Loucy (cell line): ENCODE data around the gene TSPAN31.

ENCODE experiments used
- H2AFZ ChIP-seq: fragments of 200-600 bp; sonication (generic); 2 replicates; pipeline ENCODE4 v1.6.0; 2016; ENCODE audit warnings: antibody characterized with exemption, mild to moderate bottlenecking, low read length, moderate library complexity
- H3F3A ChIP-seq: fragments of 200-600 bp; 2 replicates; pipeline ENCODE4 v1.6.0; 2016; ENCODE audit warnings: antibody characterized with exemption, low read depth, mild to moderate bottlenecking
- H3K27me3 ChIP-seq: fragments of 200-600 bp; sonication (generic); 2 replicates; pipeline ENCODE4 v1.6.1; 2014; ENCODE audit warnings: low read length, mild to moderate bottlenecking; ENCODE audit not compliant: insufficient read depth, poor library complexity, severe bottlenecking
- H3K36me3 ChIP-seq: fragments of 200-600 bp; sonication (generic); 2 replicates; pipeline ENCODE4 v1.6.1; 2016; ENCODE audit warnings: low read length; ENCODE audit not compliant: insufficient read depth
- H3K4me1 ChIP-seq: fragments of 200-600 bp; sonication (generic); 2 replicates; pipeline ENCODE4 v1.5.1; 2014; ENCODE audit warnings: low read length, mild to moderate bottlenecking; ENCODE audit not compliant: insufficient read depth, poor library complexity, severe bottlenecking
- H3K4me2 ChIP-seq: fragments of 200-600 bp; sonication (generic); 2 replicates; pipeline ENCODE4 v1.6.0; 2014; ENCODE audit warnings: antibody characterized with exemption, low read length, low read depth, mild to moderate bottlenecking; ENCODE audit not compliant: poor library complexity, severe bottlenecking
- H3K4me3 ChIP-seq: fragments of 200-600 bp; sonication (generic); 2 replicates; pipeline ENCODE4 v1.5.1; 2014; ENCODE audit warnings: low read length, mild to moderate bottlenecking, mixed read lengths; ENCODE audit not compliant: poor library complexity, severe bottlenecking
- H3K79me2 ChIP-seq: fragments of 200-600 bp; sonication (generic); 2 replicates; pipeline ENCODE4 v1.6.1; 2014; ENCODE audit warnings: low read length; ENCODE audit not compliant: insufficient read depth
- H3K9ac ChIP-seq: fragments of 200-600 bp; sonication (generic); 2 replicates; pipeline ENCODE4 v1.6.0; 2014; ENCODE audit warnings: mild to moderate bottlenecking, low read depth, low read length, moderate library complexity; ENCODE audit not compliant: poor library complexity, severe bottlenecking
- H3K9me2 ChIP-seq: fragments of 200-600 bp; sonication (generic); replicated peaks from 2 replicates; pipeline ENCODE4 v1.6.1; 2016; ENCODE audit warnings: low read depth, low read length, mixed read lengths
- H3K9me3 ChIP-seq: fragments of 200-600 bp; sonication (generic); 2 replicates; pipeline ENCODE4 v1.6.1; 2014; ENCODE audit warnings: mild to moderate bottlenecking, antibody characterized with exemption, low read length, low read depth; ENCODE audit not compliant: insufficient read depth
- H4K20me1 ChIP-seq: fragments of 200-600 bp; sonication (generic); 2 replicates; pipeline ENCODE4 v1.6.0; 2014; ENCODE audit warnings: antibody characterized with exemption, low read length, mild to moderate bottlenecking; ENCODE audit not compliant: insufficient read depth, poor library complexity, severe bottlenecking
- EZH2phosphoT487 ChIP-seq: fragments of 200-600 bp; IDR thresholded peaks from 2 replicates; pipeline ENCODE4 v1.6.1; 2018; ENCODE audit warnings: antibody characterized with exemption, mild to moderate bottlenecking, moderate library complexity, borderline replicate concordance
- TF ChIP-seq, protein P1 (sequence below): fragments of 200-600 bp; sonication (generic); conservative IDR thresholded peaks from 2 replicates; pipeline ENCODE4 v1.5.1; 2014; ENCODE audit warnings: mild to moderate bottlenecking, antibody characterized with exemption, low read length

TSPAN31 gene

DNA sequence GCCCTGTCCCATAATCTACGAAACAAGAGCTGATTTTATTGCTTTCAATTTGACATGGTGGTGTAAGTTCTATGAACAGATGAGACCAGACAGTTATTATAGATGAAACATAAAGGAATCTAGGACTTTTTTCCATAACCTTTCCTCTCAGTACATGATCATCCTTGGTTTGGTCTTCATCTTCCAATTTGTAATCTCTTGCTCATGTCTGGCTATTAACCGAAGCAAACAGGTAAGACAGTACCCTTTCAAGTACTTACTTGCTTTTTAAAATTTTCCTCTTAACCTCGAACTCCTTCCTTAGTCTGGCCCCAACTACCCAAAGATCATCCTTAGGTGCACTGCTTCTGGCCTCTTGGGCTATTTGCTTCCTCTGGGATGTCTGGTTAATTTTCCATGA, 1.2 kb downstream of the TSPAN31 start:
- peaks cover 20% of the 10 kb centered on the region for H3K4me1 ChIP-seq
- H3K9me2 ChIP-seq, result no peaks in the 10 kb centered on the region
- no peaks in the 10 kb centered on the region for H3K27me3 ChIP-seq
- H3K79me2 ChIP-seq, result peaks cover 37% of the 10 kb centered on the region
- H2AFZ ChIP-seq, result no peak overlapping the region
- H4K20me1 ChIP-seq, result peaks cover 17% of the 10 kb centered on the region
- H3K9me3 ChIP-seq, result no peaks in the 10 kb centered on the region
- no peak for TF ChIP-seq EZH2phosphoT487
- TF ChIP-seq, protein P1, sequence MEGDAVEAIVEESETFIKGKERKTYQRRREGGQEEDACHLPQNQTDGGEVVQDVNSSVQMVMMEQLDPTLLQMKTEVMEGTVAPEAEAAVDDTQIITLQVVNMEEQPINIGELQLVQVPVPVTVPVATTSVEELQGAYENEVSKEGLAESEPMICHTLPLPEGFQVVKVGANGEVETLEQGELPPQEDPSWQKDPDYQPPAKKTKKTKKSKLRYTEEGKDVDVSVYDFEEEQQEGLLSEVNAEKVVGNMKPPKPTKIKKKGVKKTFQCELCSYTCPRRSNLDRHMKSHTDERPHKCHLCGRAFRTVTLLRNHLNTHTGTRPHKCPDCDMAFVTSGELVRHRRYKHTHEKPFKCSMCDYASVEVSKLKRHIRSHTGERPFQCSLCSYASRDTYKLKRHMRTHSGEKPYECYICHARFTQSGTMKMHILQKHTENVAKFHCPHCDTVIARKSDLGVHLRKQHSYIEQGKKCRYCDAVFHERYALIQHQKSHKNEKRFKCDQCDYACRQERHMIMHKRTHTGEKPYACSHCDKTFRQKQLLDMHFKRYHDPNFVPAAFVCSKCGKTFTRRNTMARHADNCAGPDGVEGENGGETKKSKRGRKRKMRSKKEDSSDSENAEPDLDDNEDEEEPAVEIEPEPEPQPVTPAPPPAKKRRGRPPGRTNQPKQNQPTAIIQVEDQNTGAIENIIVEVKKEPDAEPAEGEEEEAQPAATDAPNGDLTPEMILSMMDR, result no peak
- H3K9ac ChIP-seq, result no peak overlapping the region
- peak overlapping the region; percentile 72 for H3K4me2 ChIP-seq
- H3K4me3 ChIP-seq, result no peak overlapping the region
- no peaks in the 10 kb centered on the region; the same call in 1 of the 2 replicates for H3F3A ChIP-seq
- peaks cover 27% of the 10 kb centered on the region for H3K36me3 ChIP-seq

DNA sequence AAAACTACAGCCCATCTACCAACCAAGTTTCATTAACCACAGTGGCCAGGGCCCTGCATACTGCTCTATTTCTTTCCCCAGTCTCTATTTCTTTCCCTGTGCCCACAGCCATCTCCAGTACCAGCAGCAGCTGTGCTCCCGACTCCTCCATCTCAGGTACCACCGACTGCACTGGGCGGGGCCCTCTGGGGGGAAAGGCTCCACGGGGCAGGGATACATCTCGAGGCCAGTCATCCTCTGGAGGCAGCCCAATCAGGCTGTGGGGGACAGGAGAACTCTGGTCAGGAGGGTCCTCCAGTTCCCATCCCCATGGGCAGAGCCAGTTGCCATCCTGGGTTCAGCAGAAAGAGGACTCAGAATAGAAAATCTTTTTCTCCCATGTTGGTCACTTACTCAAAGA, 4.2 kb downstream of the TSPAN31 start:
- peaks cover 31% of the 10 kb centered on the region for H3K4me1 ChIP-seq
- no peak overlapping the region for H3K4me3 ChIP-seq
- H2AFZ ChIP-seq, result no peak overlapping the region
- H4K20me1 ChIP-seq, result peaks cover 25% of the 10 kb centered on the region
- H3F3A ChIP-seq, result peaks cover 5% of the 10 kb centered on the region
- no peaks in the 10 kb centered on the region for H3K9me2 ChIP-seq
- no peak overlapping the region for H3K9ac ChIP-seq
- peaks cover 40% of the 10 kb centered on the region for H3K79me2 ChIP-seq
- no peak overlapping the region for H3K4me2 ChIP-seq
- H3K27me3 ChIP-seq, result no peaks in the 10 kb centered on the region
- no peaks in the 10 kb centered on the region for H3K9me3 ChIP-seq
- TF ChIP-seq, protein P1, result no peak
- no peak for TF ChIP-seq EZH2phosphoT487
- peaks cover 27% of the 10 kb centered on the region for H3K36me3 ChIP-seq

DNA sequence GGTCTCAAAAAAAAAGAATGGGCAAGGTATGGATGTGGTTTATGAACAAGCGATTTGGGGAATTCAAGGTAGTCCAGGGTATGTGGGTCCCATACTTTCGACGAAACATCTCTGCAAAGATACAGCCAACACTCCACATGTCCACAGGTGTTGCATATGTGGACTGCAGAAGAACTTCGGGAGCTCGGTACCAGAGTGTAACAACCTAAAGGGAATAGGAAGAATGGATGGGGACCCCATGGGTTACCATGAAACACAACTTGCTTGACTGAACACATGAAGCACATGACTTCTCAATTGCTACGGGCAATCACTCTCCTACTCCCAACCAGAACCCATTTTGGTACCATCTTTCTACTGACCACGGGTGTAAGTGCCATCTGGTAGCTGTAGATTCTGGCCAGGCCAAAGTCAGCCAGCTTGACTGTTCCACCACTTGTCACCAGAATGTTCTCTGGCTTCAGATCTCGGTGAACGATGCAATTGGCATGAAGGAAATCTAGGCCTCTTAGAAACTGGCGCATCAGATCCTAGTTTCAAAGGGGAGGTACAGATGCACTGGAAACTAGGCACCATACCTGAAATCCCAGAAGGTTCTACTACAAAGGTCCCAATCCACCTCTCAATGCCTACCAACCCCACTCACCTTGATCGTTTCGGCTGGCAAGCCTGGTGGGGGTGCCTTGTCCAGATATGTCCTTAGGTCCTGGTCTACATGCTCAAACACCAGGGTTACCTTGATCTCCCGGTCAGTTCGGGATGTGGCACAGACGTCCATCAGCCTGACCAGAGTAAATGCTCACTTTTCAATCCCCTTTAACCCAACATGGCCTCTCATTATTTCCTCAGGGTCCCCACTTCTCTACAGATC, 6.0 kb downstream of the TSPAN31 start:
- Histone ChIP-seq H3K36me3 (peaks cover 27% of the 10 kb centered on the region), H4K20me1 (peaks cover 25% of the 10 kb centered on the region), H2AFZ (no peak overlapping the region), H3K4me2 (peak overlapping the region; percentile 93), H3F3A (peaks cover 7% of the 10 kb centered on the region), H3K9me3 (no peaks in the 10 kb centered on the region), H3K4me3 (peak overlapping the region; percentile 99), H3K9me2 (no peaks in the 10 kb centered on the region), H3K9ac (peak overlapping the region; percentile 99), H3K79me2 (peaks cover 42% of the 10 kb centered on the region), H3K27me3 (no peaks in the 10 kb centered on the region), H3K4me1 (peaks cover 33% of the 10 kb centered on the region)
- TF ChIP-seq, protein P1, result no peak
- TF ChIP-seq EZH2phosphoT487, result no peak
